ENCODE measurements around the gene TBX18. TPM values are rescaled to one million over a fixed set of nuclear protein-coding genes. Genes with fewer than 3 reads are reported as not detected.

Gene TBX18
- total and polyA plus RNA-seq, 9 of the 15 experiments (the other 6 are each of a cell fraction or from before 2014, with no cell fraction given), result 4.0 to 36.1 (median 20.7) TPM

GRCh38 chr6:84788689-84789088 is 24.3 kb upstream of the TBX18 start (continued):
- TF ChIP-seq ARID3A (IDR thresholded peaks at IDR 0.05; ENCODE audit: borderline replicate concordance, low read depth, low read length), result no peak
- TF ChIP-seq ZBTB8A (IDR thresholded peaks at IDR 0.05; ENCODE audit: partially characterized antibody), result no peak
- TF ChIP-seq RBM39 (optimal IDR thresholded peaks at IDR 0.05; ENCODE audit: low read depth, low read length), result no peak
- no peak for TF ChIP-seq CBFB (CRISPR knock-in tag; IDR thresholded peaks at IDR 0.05)
- peak; percentile 44 to 58; a peak in 2 of 4 replicates for TF ChIP-seq KDM1A (IDR thresholded peaks at IDR 0.05)
- peak; percentile 71 for TF ChIP-seq CREM (IDR thresholded peaks at IDR 0.05; ENCODE audit: low read depth)
- no peak for TF ChIP-seq KDM2B (CRISPR knock-in tag; IDR thresholded peaks at IDR 0.05)
- no peak for TF ChIP-seq MYNN (IDR thresholded peaks at IDR 0.05)
- TF ChIP-seq MYNN (CRISPR knock-in tag; IDR thresholded peaks at IDR 0.05), result no peak
- 0 out of 2 replicates have a peak, but pooled peaks have one; percentile 25 for TF ChIP-seq CREB1 (IDR thresholded peaks at IDR 0.05)
- TF ChIP-seq CREB1 (CRISPR knock-in tag; IDR thresholded peaks at IDR 0.05), result no peak
- TF ChIP-seq ATF1 (CRISPR knock-in tag; IDR thresholded peaks at IDR 0.05), result no peak
- TF ChIP-seq ATF1 (tag; IDR thresholded peaks at IDR 0.05), result peak; percentile 75
- no peak for TF ChIP-seq E2F3 (CRISPR knock-in tag; IDR thresholded peaks at IDR 0.05)
- TF ChIP-seq DMBX1 (CRISPR knock-in tag; IDR thresholded peaks at IDR 0.05; ENCODE audit: borderline replicate concordance), result no peak
- no peak for TF ChIP-seq FOXJ2 (tag; IDR thresholded peaks at IDR 0.05)
- no peak for TF ChIP-seq RNF219 (CRISPR knock-in tag; IDR thresholded peaks at IDR 0.05)
- no peak for TF ChIP-seq SIRT6 (IDR thresholded peaks at IDR 0.05; ENCODE audit: low read depth, low read length)
- no peak for TF ChIP-seq MEF2D (tag; conservative IDR thresholded peaks at IDR 0.05; ENCODE audit: low read depth)
- no peak for TF ChIP-seq POLR2H (tag; IDR thresholded peaks at IDR 0.05; ENCODE audit: low read depth)
- no peak for TF ChIP-seq TGIF2 (CRISPR knock-in tag; IDR thresholded peaks at IDR 0.05)
- no peak for TF ChIP-seq SAFB (IDR thresholded peaks at IDR 0.05; ENCODE audit: borderline replicate concordance, low read depth, low read length)
- TF ChIP-seq CUX1 (CRISPR knock-in tag; IDR thresholded peaks at IDR 0.05), result no peak
- no peak for TF ChIP-seq ZNF79 (CRISPR knock-in tag; IDR thresholded peaks at IDR 0.05; ENCODE audit: low read depth)
